ENCODE results near the gene GTF3C4. TPM values are rescaled to one million over a fixed set of nuclear protein-coding genes. Genes with fewer than 3 reads are reported as not detected.

The GTF3C4 gene
- polyA plus RNA-seq, 3 donors, result 0.99 to 2.7 (median 2.1) TPM

DNA sequence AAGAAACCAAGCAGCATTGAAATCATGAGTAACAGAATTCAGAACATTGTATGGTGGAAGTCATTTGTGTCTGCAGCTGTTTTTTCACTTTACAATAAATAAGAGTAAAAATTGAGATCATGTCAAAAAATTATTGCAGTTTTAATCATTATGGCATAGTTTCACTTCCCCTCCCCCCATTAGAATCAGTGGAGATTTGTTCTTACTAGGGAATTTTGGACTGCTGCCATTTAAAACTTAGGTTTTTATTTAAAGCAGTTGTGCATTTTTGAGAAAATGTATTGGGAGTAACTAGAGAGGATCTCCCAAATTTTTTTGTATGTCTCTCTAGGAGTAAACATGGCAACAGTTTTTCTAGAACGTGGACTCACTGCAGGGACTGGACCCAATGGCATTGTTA, 20.4 kb downstream of the GTF3C4 start:
- intact Hi-C loops (cut with micrococcal nuclease), result no loop called here
- peaks cover 42 to 67% of the 10 kb centered on the region in 2 donors for H3K36me3 ChIP-seq (replicated peaks in 1 of 2; ENCODE audit: control insufficient read depth in 1 of 2, insufficient read depth in 2 of 2, low read length in 2 of 2)

GRCh38 chr9:132694144-132694543, 23.9 kb downstream of the GTF3C4 start:
- TF ChIP-seq CTCF (IDR thresholded peaks at IDR 0.05), result peak; percentile 17
- peaks cover 0 to 2% (median 0%) of the 10 kb centered on the region in 3 donors for H3K27me3 Mint-ChIP-seq (ENCODE audit: low read depth in 3 of 3)
- H3K9me3 Mint-ChIP-seq, result peaks cover 16 to 44% (median 39%) of the 10 kb centered on the region in 7 donors
- Histone ChIP-seq H3K4me2 (replicated peaks; ENCODE audit: extremely low read depth, low read length, poor library complexity, severe bottlenecking) (no peak overlapping the region), H3K9me3 (replicated peaks in 1 of 2; ENCODE audit: control insufficient read depth in 1 of 2, insufficient read depth in 1 of 2, low read length in 2 of 2) (peaks cover 10 to 26% of the 10 kb centered on the region in 2 donors), H3K4me3 (replicated peaks in 1 of 3; ENCODE audit: low read depth in 2 of 3, low read length in 3 of 3) (no peak overlapping the region), H3K79me2 (ENCODE audit: insufficient read depth, low read length) (no peaks in the 10 kb centered on the region), H3K27ac (ENCODE audit: low read depth in 1 of 2, low read length in 2 of 2) (no peak overlapping the region), H3K4me1 (ENCODE audit: control insufficient read depth in 1 of 2, insufficient read depth in 2 of 2, low read length in 2 of 2) (no peaks in the 10 kb centered on the region), H4K20me1 (ENCODE audit: insufficient read depth, low read length) (no peaks in the 10 kb centered on the region), H2AFZ (ENCODE audit: insufficient read depth, low read depth, low read length, poor library complexity, severe bottlenecking) (no peak overlapping the region), H3K9ac (ENCODE audit: insufficient read depth, low read length, poor library complexity, severe bottlenecking) (no peak overlapping the region), H3K36me3 (replicated peaks in 1 of 2; ENCODE audit: control insufficient read depth in 1 of 2, insufficient read depth in 2 of 2, low read length in 2 of 2) (peaks cover 16 to 33% of the 10 kb centered on the region in 2 donors), H3K27me3 (ENCODE audit: control insufficient read depth in 2 of 2, insufficient read depth in 2 of 2, low read length in 2 of 2) (no peaks in the 10 kb centered on the region)
- intact Hi-C loops (cut with micrococcal nuclease), result no loop called here
- H3K27ac Mint-ChIP-seq, result no peak overlapping the region
- WGBS (ENCODE audit: insufficient coverage), result no CpG with 5 or more reads among the region's 2 CpGs
- peak in 2 of 3 donors; percentile 15 to 43 for DNase-seq
- no peak overlapping the region for H3K4me3 Mint-ChIP-seq
- H3K36me3 Mint-ChIP-seq, result peaks cover 23 to 25% of the 10 kb centered on the region in 2 donors
- no peaks in the 10 kb centered on the region for H3K4me1 Mint-ChIP-seq

More for the DNA sequence above, 20.4 kb downstream of the GTF3C4 start:
- TF ChIP-seq CTCF (IDR thresholded peaks at IDR 0.05), result no peak
- H3K4me2 ChIP-seq (replicated peaks; ENCODE audit: extremely low read depth, low read length, poor library complexity, severe bottlenecking), result no peak overlapping the region
- Mint-ChIP-seq H3K36me3 (peaks cover 53 to 56% of the 10 kb centered on the region in 2 donors), H3K9me3 (peaks cover 0 to 12% (median 6%) of the 10 kb centered on the region in 7 donors), H3K4me1 (no peaks in the 10 kb centered on the region), H3K27ac (peak overlapping the region in 1 of 7 donors; percentile 46), H3K4me3 (no peak overlapping the region), H3K27me3 (ENCODE audit: low read depth in 3 of 3) (peaks cover 0 to 2% (median 0%) of the 10 kb centered on the region in 3 donors)
- H3K27me3 ChIP-seq (ENCODE audit: control insufficient read depth in 2 of 2, insufficient read depth in 2 of 2, low read length in 2 of 2), result no peaks in the 10 kb centered on the region
- H2AFZ ChIP-seq (ENCODE audit: insufficient read depth, low read depth, low read length, poor library complexity, severe bottlenecking), result no peak overlapping the region
- H4K20me1 ChIP-seq (ENCODE audit: insufficient read depth, low read length), result no peaks in the 10 kb centered on the region
- no peak for DNase-seq
- H3K4me3 ChIP-seq (replicated peaks in 1 of 3; ENCODE audit: low read depth in 2 of 3, low read length in 3 of 3), result no peak overlapping the region
- no peak overlapping the region for H3K27ac ChIP-seq (ENCODE audit: low read depth in 1 of 2, low read length in 2 of 2)
- H3K79me2 ChIP-seq (ENCODE audit: insufficient read depth, low read length), result no peaks in the 10 kb centered on the region
- no peak overlapping the region for H3K9ac ChIP-seq (ENCODE audit: insufficient read depth, low read length, poor library complexity, severe bottlenecking)
- H3K4me1 ChIP-seq (ENCODE audit: control insufficient read depth in 1 of 2, insufficient read depth in 2 of 2, low read length in 2 of 2), result no peaks in the 10 kb centered on the region
- no CpG with 5 or more reads among the region's 1 CpG for WGBS (ENCODE audit: insufficient coverage)
- no peaks in the 10 kb centered on the region for H3K9me3 ChIP-seq (replicated peaks in 1 of 2; ENCODE audit: control insufficient read depth in 1 of 2, insufficient read depth in 1 of 2, low read length in 2 of 2)

Data from CD14-positive monocyte (primary cell).